Sigmoid colon (tissue), 4 donors: ENCODE data around the gene SHH.

Experiments used
- POLR2A ChIP-seq, 2 donors: fragments of 450-650 bp; IDR thresholded peaks; one replicate each; pipeline ENCODE4 v1.6.1; 2016; ENCODE audit warnings: antibody characterized with exemption in 2 of 2, mild to moderate bottlenecking in 2 of 2, moderate library complexity in 2 of 2
- POLR2AphosphoS5 ChIP-seq, 4 donors: sonication (generic); formaldehyde crosslinking; IDR thresholded peaks; one replicate each; pipeline ENCODE4 v1.6.1; 2017; ENCODE audit warnings: antibody characterized with exemption in 4 of 4

DNA sequence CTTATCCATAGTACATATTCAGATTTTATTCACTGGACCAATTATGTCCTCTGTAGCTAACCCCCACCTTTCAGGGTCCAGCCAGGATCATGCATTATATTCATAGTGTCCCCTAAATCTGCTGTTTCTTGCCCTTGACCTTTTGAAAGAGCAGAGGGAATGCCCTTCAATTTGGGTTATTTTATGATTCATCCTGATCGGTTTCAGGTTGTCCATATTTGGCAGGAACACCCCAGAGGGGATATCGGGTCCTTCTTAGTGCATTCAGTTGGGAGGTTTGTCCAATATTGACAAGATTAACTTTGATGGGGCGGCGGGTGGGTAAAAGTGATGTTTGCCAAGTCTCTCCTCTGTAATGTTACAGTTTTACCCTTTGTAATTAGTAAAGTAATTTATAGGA is 60.9 kb downstream of the SHH start:
- TF ChIP-seq POLR2A (IDR thresholded peaks at IDR 0.05) (no peak), POLR2AphosphoS5 (IDR thresholded peaks at IDR 0.05) (no peak)
